ENCODE data around the gene SLC25A1.

Gene SLC25A1

DNA sequence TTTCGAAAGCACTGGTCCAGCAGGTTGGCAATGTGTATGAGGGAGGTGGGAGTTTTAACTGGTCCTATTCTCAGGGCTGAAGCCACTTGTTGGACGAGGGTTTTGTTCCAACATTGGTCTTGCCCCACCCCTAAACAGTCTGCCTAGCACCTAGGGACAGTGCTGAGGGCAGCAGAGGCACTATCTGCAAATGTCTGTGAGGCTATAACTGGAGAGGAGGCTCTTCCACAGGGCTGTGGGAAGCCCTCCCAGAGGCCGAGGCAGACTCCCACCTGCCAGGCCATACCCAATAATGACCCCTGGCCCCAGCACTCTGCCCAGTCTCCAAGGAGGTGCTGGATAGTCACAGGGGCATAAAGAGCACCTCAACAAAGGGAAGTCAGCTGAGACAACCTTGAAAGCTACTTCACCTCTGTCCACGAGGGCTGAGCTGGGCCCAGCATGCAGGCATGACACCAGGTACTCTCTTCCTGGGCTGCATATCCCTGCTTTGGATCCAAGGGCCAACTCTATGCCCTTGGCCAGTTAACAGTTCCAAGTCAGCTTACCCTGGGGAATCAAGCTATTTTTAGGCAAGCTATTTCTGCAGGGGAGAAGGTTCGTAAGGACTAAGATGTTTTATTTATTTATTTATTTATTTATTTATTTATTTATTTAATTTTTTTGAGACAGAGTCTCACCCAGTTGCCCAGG lies 40.2 kb upstream of the SLC25A1 start:
- no peaks in the 10 kb centered on the region for H3K9me3 ChIP-seq (ENCODE audit: control insufficient read depth, insufficient read depth, low read length)
- no peak overlapping the region for H3K27ac ChIP-seq (ENCODE audit: low read depth, low read length)
- no peak overlapping the region for H3K4me3 ChIP-seq (ENCODE audit: low read depth, low read length)
- H3K36me3 ChIP-seq (ENCODE audit: control insufficient read depth, insufficient read depth, low read length) = peaks cover 53% of the 10 kb centered on the region
- H3K4me1 ChIP-seq (ENCODE audit: control insufficient read depth, insufficient read depth, low read length) = peaks cover 17% of the 10 kb centered on the region
- no peak overlapping the region for H3K9ac ChIP-seq (ENCODE audit: low read depth, low read length)
- H3K27me3 ChIP-seq (ENCODE audit: control insufficient read depth, insufficient read depth, low read length) = no peaks in the 10 kb centered on the region

DNA sequence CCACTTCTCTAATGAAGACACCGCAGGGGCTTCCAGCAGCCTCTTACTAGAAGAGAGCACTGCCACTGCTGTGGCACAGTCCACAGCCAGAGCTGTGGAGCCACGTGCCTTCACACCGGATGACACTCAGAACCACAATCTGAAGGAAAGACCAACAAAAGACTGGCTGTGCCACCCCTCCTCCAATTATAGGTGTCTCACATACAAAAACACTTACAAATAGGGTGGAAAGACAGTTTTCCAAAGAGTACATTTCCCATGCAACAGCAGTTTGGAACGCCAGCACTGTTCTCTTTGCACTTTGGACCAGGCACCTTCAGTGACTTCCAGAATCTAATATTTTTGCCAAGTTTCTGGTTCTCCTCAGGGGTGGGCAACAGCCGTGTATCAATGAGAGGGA lies 38.0 kb upstream of the SLC25A1 start:
- Histone ChIP-seq H3K4me1 (ENCODE audit: control insufficient read depth, insufficient read depth, low read length) (peaks cover 25% of the 10 kb centered on the region), H3K4me3 (ENCODE audit: low read depth, low read length) (no peak overlapping the region), H3K27ac (ENCODE audit: low read depth, low read length) (no peak overlapping the region), H3K9ac (ENCODE audit: low read depth, low read length) (no peak overlapping the region), H3K36me3 (ENCODE audit: control insufficient read depth, insufficient read depth, low read length) (peaks cover 32% of the 10 kb centered on the region), H3K27me3 (ENCODE audit: control insufficient read depth, insufficient read depth, low read length) (no peaks in the 10 kb centered on the region), H3K9me3 (ENCODE audit: control insufficient read depth, insufficient read depth, low read length) (no peaks in the 10 kb centered on the region)

DNA sequence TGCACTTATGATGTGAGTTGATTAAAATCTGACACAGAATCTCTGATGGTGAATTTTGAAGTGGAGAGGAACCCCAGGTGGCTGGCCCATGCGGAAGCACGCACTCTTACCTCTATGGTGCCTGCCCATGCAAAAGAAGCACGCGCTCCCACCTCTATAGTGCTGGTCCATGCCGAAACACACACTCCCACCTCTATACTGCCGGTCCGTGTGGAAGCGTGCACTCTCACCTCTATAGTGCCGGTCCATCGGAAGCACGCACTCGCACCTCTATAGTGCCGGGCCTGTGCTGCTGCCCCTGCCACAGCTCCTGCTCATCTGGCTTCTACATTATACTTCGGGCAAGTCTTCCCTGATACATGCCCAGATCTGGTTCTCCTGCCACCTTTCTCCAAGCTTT lies 36.8 kb upstream of the SLC25A1 start:
- H3K9ac ChIP-seq (ENCODE audit: low read depth, low read length) = no peak overlapping the region
- H3K27ac ChIP-seq (ENCODE audit: low read depth, low read length) = no peak overlapping the region
- H3K36me3 ChIP-seq (ENCODE audit: control insufficient read depth, insufficient read depth, low read length) = peaks cover 24% of the 10 kb centered on the region
- no peak overlapping the region for H3K4me3 ChIP-seq (ENCODE audit: low read depth, low read length)
- peaks cover 25% of the 10 kb centered on the region for H3K4me1 ChIP-seq (ENCODE audit: control insufficient read depth, insufficient read depth, low read length)
- no peaks in the 10 kb centered on the region for H3K27me3 ChIP-seq (ENCODE audit: control insufficient read depth, insufficient read depth, low read length)
- no peaks in the 10 kb centered on the region for H3K9me3 ChIP-seq (ENCODE audit: control insufficient read depth, insufficient read depth, low read length)

DNA sequence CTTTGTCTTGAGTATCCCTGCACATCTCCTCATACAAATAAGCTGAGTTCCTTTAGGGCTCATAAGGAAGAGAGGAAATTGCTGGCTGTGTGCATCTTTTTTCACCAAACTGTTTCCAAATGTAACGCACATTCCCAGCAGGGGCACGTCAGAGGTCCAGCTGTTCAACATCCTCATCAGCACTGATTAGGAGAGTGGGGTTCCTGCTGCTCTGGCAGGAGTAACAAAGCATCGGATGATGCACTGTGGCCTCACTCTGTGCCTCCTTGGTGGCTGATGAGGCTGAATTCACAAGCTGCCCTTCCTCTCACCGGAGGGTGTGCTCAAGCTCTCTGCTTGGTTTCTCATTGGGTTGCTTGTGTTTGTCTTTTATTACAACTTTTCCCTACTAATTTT lies 35.5 kb upstream of the SLC25A1 start:
- H3K4me1 ChIP-seq (ENCODE audit: control insufficient read depth, insufficient read depth, low read length) = peaks cover 25% of the 10 kb centered on the region
- no peaks in the 10 kb centered on the region for H3K27me3 ChIP-seq (ENCODE audit: control insufficient read depth, insufficient read depth, low read length)
- peaks cover 28% of the 10 kb centered on the region for H3K36me3 ChIP-seq (ENCODE audit: control insufficient read depth, insufficient read depth, low read length)
- no peak overlapping the region for H3K9ac ChIP-seq (ENCODE audit: low read depth, low read length)
- peak overlapping the region; percentile 67 for H3K27ac ChIP-seq (ENCODE audit: low read depth, low read length)
- no peaks in the 10 kb centered on the region for H3K9me3 ChIP-seq (ENCODE audit: control insufficient read depth, insufficient read depth, low read length)
- H3K4me3 ChIP-seq (ENCODE audit: low read depth, low read length) = 0 out of 2 replicates have a peak overlapping the region, but pooled peaks have one; percentile 21

DNA sequence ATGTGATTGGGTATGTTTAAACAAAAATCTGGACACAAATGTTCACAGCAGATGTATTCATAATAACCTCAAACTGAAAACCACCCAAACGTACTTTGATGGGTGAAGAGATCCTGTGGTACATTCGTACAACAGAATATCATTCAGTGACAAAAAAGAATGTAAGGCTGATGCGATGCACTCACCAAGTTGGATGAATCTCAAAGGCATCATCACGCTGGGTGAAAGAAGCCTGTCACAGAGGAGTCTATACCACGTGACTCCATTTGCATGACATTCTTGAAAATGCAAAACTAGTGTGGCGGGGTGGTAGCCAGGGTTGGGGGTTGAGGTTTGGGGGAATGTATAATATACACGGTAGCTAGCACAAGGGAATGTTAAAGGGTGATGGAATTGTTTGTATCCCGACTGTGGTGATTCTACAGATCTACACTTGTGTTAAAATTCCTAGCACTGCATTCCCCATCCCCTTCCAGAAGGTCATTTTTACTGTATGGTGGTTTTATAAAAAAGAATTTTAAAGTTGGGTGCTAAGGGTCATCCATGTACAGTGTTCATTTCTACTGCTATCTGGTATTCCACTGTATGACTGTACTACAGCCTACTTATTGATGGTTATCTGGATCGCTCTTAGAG lies 35.0 kb upstream of the SLC25A1 start:
- H3K27me3 ChIP-seq (ENCODE audit: control insufficient read depth, insufficient read depth, low read length) = no peaks in the 10 kb centered on the region
- peak overlapping the region; percentile 67 for H3K27ac ChIP-seq (ENCODE audit: low read depth, low read length)
- H3K9ac ChIP-seq (ENCODE audit: low read depth, low read length) = no peak overlapping the region
- peaks cover 33% of the 10 kb centered on the region for H3K36me3 ChIP-seq (ENCODE audit: control insufficient read depth, insufficient read depth, low read length)
- peaks cover 25% of the 10 kb centered on the region for H3K4me1 ChIP-seq (ENCODE audit: control insufficient read depth, insufficient read depth, low read length)
- no peaks in the 10 kb centered on the region for H3K9me3 ChIP-seq (ENCODE audit: control insufficient read depth, insufficient read depth, low read length)
- 0 out of 2 replicates have a peak overlapping the region, but pooled peaks have one; percentile 21 for H3K4me3 ChIP-seq (ENCODE audit: low read depth, low read length)

DNA sequence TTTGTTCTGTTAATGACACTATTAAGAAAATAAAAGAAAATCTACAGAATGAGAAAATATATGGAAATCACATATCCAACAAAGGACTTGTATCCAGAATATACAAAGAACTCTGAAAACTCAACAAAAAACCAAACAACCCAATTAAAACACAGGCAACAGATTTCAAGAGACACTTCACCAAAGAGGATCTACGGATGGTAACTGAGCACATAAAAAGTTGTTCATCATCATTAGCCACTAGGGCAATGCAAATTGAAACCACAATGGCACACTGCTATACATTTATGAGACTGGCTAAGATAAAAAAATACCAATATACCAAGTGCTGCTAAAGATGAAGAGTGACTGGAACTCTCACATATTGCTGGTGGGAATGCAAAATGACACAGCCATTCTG lies 34.5 kb upstream of the SLC25A1 start:
- H3K36me3 ChIP-seq (ENCODE audit: control insufficient read depth, insufficient read depth, low read length) = peaks cover 38% of the 10 kb centered on the region
- no peaks in the 10 kb centered on the region for H3K27me3 ChIP-seq (ENCODE audit: control insufficient read depth, insufficient read depth, low read length)
- H3K9me3 ChIP-seq (ENCODE audit: control insufficient read depth, insufficient read depth, low read length) = no peaks in the 10 kb centered on the region
- H3K4me3 ChIP-seq (ENCODE audit: low read depth, low read length) = 0 out of 2 replicates have a peak overlapping the region, but pooled peaks have one; percentile 21
- H3K9ac ChIP-seq (ENCODE audit: low read depth, low read length) = no peak overlapping the region
- H3K4me1 ChIP-seq (ENCODE audit: control insufficient read depth, insufficient read depth, low read length) = peaks cover 19% of the 10 kb centered on the region
- peak overlapping the region; percentile 67 for H3K27ac ChIP-seq (ENCODE audit: low read depth, low read length)

DNA sequence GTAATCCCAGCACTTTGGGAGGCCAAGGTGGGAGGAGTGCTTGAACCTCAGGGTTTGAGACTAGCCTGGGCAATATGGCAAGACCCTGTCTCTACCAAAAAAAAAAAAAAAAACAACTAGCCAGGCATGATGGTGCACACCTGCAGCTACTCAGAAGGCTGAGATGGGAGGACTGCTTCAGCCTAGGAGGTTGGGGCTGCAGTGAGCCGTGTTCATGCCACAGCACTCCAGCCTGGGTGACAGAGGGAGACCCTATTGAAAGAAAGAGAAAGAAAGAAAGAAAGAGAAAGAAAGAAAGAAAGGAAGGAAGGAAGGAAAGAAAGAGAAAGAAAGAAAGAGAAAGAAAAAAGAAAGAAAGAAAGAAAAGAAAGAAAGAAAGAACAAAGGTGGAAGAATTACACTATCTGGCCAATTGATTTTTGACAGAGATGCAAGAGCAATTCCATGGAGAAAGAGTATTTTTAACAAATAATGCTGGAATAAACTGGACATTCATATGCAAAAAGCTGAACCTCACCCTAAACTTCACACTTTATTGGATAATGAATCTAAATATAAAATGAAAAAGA lies 33.9 kb upstream of the SLC25A1 start:
- Histone ChIP-seq H3K36me3 (ENCODE audit: control insufficient read depth, insufficient read depth, low read length) (peaks cover 38% of the 10 kb centered on the region), H3K9ac (ENCODE audit: low read depth, low read length) (no peak overlapping the region), H3K27me3 (ENCODE audit: control insufficient read depth, insufficient read depth, low read length) (no peaks in the 10 kb centered on the region), H3K9me3 (ENCODE audit: control insufficient read depth, insufficient read depth, low read length) (no peaks in the 10 kb centered on the region), H3K27ac (ENCODE audit: low read depth, low read length) (no peak overlapping the region), H3K4me1 (ENCODE audit: control insufficient read depth, insufficient read depth, low read length) (peaks cover 16% of the 10 kb centered on the region), H3K4me3 (ENCODE audit: low read depth, low read length) (no peak overlapping the region)

DNA sequence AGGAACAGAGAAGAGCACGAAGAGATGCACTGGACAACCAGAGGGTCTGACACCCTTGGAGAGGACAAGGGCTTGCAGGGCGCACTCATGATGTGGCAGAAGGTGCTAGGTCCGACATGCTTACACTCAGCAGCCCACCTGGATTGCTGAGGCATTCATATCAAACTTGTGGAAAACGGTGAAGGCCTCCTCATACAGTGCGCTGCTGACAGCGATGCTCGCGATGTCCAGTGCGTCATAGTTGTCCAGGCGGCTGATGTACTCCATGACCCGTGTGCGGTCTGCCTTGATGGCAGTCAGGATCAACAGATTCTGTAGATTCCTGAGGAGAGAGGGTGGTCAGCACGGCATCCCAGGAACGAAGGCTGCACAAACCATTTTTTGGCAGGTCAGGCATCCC lies 31.7 kb upstream of the SLC25A1 start:
- H3K9ac ChIP-seq (ENCODE audit: low read depth, low read length) = no peak overlapping the region
- H3K4me1 ChIP-seq (ENCODE audit: control insufficient read depth, insufficient read depth, low read length) = peaks cover 16% of the 10 kb centered on the region
- no peaks in the 10 kb centered on the region for H3K9me3 ChIP-seq (ENCODE audit: control insufficient read depth, insufficient read depth, low read length)
- H3K4me3 ChIP-seq (ENCODE audit: low read depth, low read length) = no peak overlapping the region
- peaks cover 34% of the 10 kb centered on the region for H3K36me3 ChIP-seq (ENCODE audit: control insufficient read depth, insufficient read depth, low read length)
- no peaks in the 10 kb centered on the region for H3K27me3 ChIP-seq (ENCODE audit: control insufficient read depth, insufficient read depth, low read length)
- H3K27ac ChIP-seq (ENCODE audit: low read depth, low read length) = no peak overlapping the region

DNA sequence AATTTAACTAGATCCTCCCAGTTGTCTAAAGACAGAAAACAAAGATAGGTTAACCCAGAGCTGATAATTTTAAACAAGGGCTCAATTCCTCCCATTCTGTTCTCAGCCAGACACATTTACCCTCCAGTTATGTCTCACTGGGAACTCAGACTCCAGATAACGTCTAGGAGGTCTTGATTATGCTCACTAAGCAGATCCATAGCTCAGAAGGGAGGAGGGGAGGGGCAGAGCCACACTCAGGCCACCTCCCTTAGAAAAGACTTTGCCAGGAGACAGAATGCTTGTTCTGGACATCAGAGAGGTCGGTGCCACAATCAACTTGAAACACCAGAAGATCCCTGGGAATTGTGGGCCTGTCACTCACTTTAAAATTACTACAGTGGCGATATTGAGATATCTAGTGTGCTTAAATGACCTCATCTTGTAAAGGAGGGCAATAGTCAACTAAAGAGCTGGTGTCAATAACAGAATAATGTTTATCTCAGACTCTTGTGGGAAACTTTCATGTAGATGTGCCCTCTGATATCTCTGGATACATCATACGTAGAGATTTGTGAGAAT lies 29.8 kb upstream of the SLC25A1 start:
- H3K9ac ChIP-seq (ENCODE audit: low read depth, low read length) = no peak overlapping the region
- H3K27ac ChIP-seq (ENCODE audit: low read depth, low read length) = no peak overlapping the region
- no peak overlapping the region for H3K4me3 ChIP-seq (ENCODE audit: low read depth, low read length)

DNA sequence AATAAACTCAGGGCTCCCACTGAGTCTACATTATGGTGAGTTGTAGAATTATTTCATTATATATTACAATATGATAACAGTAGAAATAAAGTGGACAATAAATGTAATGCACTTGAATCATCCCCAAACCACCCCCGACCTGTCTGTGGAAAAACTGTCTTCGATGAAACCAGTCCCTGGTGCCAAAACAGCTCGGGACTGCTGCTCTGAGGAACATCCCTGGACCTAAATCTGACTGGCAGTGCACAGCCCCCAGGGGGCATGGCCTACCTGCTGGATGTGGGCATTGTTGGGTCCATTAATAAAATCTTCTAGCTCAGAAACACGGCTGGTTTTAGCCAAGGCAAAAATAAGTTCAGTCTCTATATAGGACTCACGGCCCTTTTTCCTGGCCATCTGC lies 29.3 kb upstream of the SLC25A1 start:
- Histone ChIP-seq H3K27me3 (ENCODE audit: control insufficient read depth, insufficient read depth, low read length) (no peaks in the 10 kb centered on the region), H3K9ac (ENCODE audit: low read depth, low read length) (no peak overlapping the region), H3K4me3 (ENCODE audit: low read depth, low read length) (no peak overlapping the region), H3K4me1 (ENCODE audit: control insufficient read depth, insufficient read depth, low read length) (peaks cover under 1% of the 10 kb centered on the region; the same call in 1 of the 2 replicates), H3K36me3 (ENCODE audit: control insufficient read depth, insufficient read depth, low read length) (peaks cover 29% of the 10 kb centered on the region), H3K9me3 (ENCODE audit: control insufficient read depth, insufficient read depth, low read length) (no peaks in the 10 kb centered on the region), H3K27ac (ENCODE audit: low read depth, low read length) (no peak overlapping the region)

More for the DNA sequence above, 29.8 kb upstream of the SLC25A1 start:
- H3K27me3 ChIP-seq (ENCODE audit: control insufficient read depth, insufficient read depth, low read length) = no peaks in the 10 kb centered on the region
- H3K36me3 ChIP-seq (ENCODE audit: control insufficient read depth, insufficient read depth, low read length) = peaks cover 29% of the 10 kb centered on the region
- H3K4me1 ChIP-seq (ENCODE audit: control insufficient read depth, insufficient read depth, low read length) = peaks cover 5% of the 10 kb centered on the region; the same call in 1 of the 2 replicates
- H3K9me3 ChIP-seq (ENCODE audit: control insufficient read depth, insufficient read depth, low read length) = no peaks in the 10 kb centered on the region

DNA sequence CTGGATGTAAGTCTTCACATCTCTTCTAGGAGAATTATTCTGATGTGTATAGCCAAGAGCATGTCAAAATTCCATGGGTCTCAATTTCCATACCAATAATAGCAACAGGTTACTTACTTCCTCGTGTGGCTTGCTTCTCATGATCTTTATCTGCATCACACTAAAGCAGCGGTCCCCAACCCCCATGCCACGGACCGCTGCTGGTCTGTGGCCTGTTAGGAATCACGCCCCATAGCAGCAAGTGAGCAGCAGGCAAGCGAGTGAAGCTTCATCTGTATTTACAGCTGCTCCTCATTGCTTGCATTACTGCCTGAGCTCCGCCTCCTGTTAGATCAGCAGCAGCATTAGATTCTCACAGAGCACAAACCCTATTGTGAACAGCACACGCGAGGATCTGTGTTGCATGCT lies 28.9 kb upstream of the SLC25A1 start:
- Histone ChIP-seq H3K36me3 (ENCODE audit: control insufficient read depth, insufficient read depth, low read length) (peaks cover 29% of the 10 kb centered on the region), H3K27ac (ENCODE audit: low read depth, low read length) (no peak overlapping the region), H3K4me3 (ENCODE audit: low read depth, low read length) (no peak overlapping the region), H3K9ac (ENCODE audit: low read depth, low read length) (no peak overlapping the region), H3K9me3 (ENCODE audit: control insufficient read depth, insufficient read depth, low read length) (no peaks in the 10 kb centered on the region), H3K27me3 (ENCODE audit: control insufficient read depth, insufficient read depth, low read length) (no peaks in the 10 kb centered on the region), H3K4me1 (ENCODE audit: control insufficient read depth, insufficient read depth, low read length) (no peaks in the 10 kb centered on the region)

Data from HUES48 (cell line).